GM12873 (cell line): Measurements from ENCODE around the gene CMYA5.

Source experiments
- CTCF ChIP-seq: IDR thresholded peaks from 2 replicates; pipeline ENCODE4 v1.5.1; 2012; ENCODE audit warnings: low read depth, mild to moderate bottlenecking, moderate library complexity, low read length, control low read depth; ENCODE audit not compliant: insufficient read depth; ENCODE audit errors: missing control alignments

The CMYA5 gene

DNA sequence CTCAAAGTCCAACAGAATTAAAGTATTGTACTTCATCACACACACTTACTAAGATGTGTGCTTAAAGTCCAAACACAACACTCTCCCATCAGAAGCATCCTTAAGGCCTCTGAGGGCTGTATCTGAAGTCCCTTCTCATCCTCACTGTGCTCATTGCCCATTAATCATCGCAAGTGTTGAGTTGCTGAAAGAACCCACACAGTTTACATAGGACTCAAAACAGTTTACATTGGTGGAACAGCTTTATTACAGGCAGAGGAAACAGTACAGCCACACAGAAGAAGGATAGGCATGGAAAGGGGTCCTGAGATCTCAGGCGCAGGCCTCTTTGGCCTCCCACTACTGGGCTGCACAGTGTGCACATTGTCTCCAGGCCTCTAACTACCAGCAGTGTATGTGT lies 113.4 kb downstream of the CMYA5 start:
- no peak for TF ChIP-seq CTCF

GRCh38 chr5:79806741-79807140 lies 117.1 kb downstream of the CMYA5 start:
- no peak for TF ChIP-seq CTCF

- no peak for TF ChIP-seq CTCF
Measured at GRCh38 chr5:79809743-79810142, 120.1 kb downstream of the CMYA5 start.

DNA sequence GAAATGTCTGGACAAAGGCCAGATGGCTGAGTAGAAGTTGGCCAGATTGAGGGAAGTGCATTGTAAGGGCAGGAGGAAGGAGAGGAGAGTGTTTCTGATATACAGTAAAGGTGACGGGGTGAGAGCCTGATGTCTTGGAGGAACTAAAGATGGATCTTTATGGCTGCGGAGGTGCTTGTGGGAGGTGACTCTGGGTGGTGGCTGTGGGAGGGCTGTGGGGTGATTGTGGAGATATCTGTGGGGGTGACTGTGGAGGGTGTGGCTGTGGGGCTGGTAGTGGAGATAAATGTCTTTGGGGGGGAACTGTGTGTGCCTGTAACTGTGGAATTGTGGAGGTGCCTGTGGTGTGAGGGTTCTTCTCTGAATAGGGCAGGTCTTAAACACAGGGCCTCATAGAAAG lies 121.4 kb downstream of the CMYA5 start:
- no peak for TF ChIP-seq CTCF

DNA sequence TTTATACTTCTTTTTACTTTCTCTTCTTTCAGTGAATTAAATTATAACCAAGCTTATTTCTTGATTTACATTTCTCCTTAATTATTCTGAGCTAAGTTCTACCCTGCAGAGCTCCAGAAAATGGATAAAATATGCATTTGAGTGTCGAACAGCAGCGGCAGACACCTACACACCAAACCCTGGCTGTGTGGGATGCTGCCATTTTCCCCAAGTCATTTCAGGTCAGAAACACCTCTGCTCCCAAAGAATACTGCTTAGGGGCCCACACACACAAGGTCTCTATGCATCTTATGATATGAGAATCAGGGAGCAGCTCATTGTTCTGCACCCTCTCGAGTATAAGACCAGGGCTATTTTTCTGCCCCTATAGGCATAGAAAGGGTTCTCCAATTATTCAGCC lies 122.3 kb downstream of the CMYA5 start:
- TF ChIP-seq CTCF, result no peak

DNA sequence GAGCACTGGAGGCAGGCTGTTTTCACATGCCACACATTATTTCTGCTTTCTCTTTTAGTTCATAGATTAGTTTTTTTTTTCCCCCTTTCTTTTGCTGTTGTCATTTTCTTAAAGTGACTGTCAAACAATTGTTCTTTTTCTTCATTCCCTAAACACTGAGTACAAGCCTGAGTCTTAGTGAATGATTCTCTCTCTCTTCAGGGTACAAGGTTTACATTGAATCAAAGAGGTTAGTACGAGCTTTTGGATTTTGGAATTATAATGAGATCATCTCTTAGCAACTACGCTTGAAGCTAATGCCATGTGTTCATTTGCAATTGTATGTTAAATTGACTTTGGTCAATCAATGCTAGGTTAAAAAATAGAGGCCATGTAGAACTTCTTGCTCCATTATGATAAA lies 125.1 kb downstream of the CMYA5 start:
- no peak for TF ChIP-seq CTCF

- no peak for TF ChIP-seq CTCF
Measured at GRCh38 chr5:79816014-79816413, 126.4 kb downstream of the CMYA5 start.

GRCh38 chr5:79820648-79821047 lies 131.0 kb downstream of the CMYA5 start:
- no peak for TF ChIP-seq CTCF
